Activated B cell treated with CpG ODN at 0.5 μM for 24 hours (primary cell): Measurements from ENCODE around the gene VAMP7. TPM values are rescaled to one million over a fixed set of nuclear protein-coding genes. Genes with fewer than 3 reads are reported as not detected.
"Not testable (repeated sequence)": the region's sequence is repeated elsewhere in the genome, so short reads cannot be mapped to it uniquely, and the experiment has no call there.

Experiments
- ATAC-seq: fragments of 200-7000 bp; cut with Tn5 transposase; one replicate; pipeline ENCODE4 v1.10.0; 2021; ENCODE audit warnings: low read depth, mild to moderate bottlenecking, moderate library complexity
- CTCF ChIA-PET: fragments of 350-600 bp; sonication (Branson Sonifier 250); formaldehyde crosslinking; loops from one replicate; lab custom pipeline; 2021; ENCODE audit warnings: antibody characterized with exemption; lab: Charles Lee
- POLR2A ChIA-PET: fragments of 350-600 bp; sonication (Branson Sonifier 250); formaldehyde crosslinking; loops from one replicate; lab custom pipeline; 2021; ENCODE audit warnings: antibody characterized with exemption; lab: Charles Lee
- DNase-seq: peaks from one replicate; pipeline ENCODE4 v3.0.0; 2022
- H3K27ac Mint-ChIP-seq: one replicate; pipeline ENCODE4 v1.8.0; 2020; ENCODE audit warnings: mixed read lengths
- H3K27me3 Mint-ChIP-seq: one replicate; pipeline ENCODE4 v1.8.0; 2021; ENCODE audit warnings: mixed read lengths
- H3K36me3 Mint-ChIP-seq: one replicate; pipeline ENCODE4 v1.8.0; 2021; ENCODE audit warnings: low read depth, mixed read lengths
- H3K4me1 Mint-ChIP-seq: one replicate; pipeline ENCODE4 v1.8.0; 2021; ENCODE audit warnings: mixed read lengths
- H3K4me3 Mint-ChIP-seq: one replicate; pipeline ENCODE4 v1.8.0; 2020; ENCODE audit warnings: mild to moderate bottlenecking, mixed read lengths
- H3K9me3 Mint-ChIP-seq: one replicate; pipeline ENCODE4 v1.8.0; 2020; ENCODE audit warnings: mixed read lengths
- intact Hi-C: fragments of 100-400 bp; cut with micrococcal nuclease; formaldehyde crosslinking; loops from one replicate; pipeline ENCODE4 v1.15.1; 2024
- total RNA-seq: library from RNA; stranded (reverse); gene quantifications from 2 replicates; pipeline ENCODE4 v1.2.3, GENCODE V29; 2022
- TF ChIP-seq, protein P1 (sequence below): fragments of 200-600 bp; IDR thresholded peaks from one replicate; pipeline ENCODE4 v1.8.0; 2022; ENCODE audit warnings: antibody characterized with exemption, mild to moderate bottlenecking

Gene VAMP7
- total RNA-seq, 1 donor from 2014 or later: 25.7 TPM

DNA sequence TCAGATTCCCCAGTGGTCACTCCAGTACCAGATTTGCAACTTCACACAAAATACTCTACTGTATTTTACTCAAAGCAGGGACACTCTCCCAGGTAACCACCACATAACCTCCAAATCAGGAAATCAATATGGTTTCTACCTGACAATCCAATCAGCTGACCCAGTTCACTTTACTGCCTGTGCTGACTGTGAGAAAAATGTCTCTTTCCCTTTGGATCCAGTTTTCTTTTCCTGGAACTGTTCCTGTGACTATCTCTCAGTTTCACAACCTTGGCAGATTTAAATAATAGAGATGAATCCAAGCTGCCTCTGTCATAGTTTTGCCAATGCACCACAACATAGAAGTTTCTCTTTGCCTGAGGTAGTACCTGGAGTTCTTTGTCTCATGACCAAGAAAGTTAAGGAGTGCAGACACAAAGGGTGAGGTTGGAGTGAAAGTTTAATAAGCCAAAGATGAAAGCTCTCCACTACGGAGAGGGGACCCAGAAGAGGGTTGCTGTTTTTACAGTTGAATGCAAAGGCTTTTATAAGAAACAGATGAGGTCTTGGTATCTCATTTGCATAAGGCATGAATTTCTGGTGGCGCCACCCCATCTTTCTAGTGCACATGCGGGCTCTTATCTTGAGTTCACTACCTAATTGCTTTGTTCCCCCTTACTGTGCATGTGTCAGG, 86.6 kb downstream of the VAMP7 start:
- CTCF ChIA-PET: no interaction called here
- H3K27ac Mint-ChIP-seq: no peak overlapping the region
- H3K9me3 Mint-ChIP-seq: peaks cover 30% of the 10 kb centered on the region
- H3K4me1 Mint-ChIP-seq: no peaks in the 10 kb centered on the region
- no peaks in the 10 kb centered on the region for H3K27me3 Mint-ChIP-seq
- ATAC-seq (no peak), DNase-seq (no peak)
- no peak overlapping the region for H3K4me3 Mint-ChIP-seq
- TF ChIP-seq, protein P1, sequence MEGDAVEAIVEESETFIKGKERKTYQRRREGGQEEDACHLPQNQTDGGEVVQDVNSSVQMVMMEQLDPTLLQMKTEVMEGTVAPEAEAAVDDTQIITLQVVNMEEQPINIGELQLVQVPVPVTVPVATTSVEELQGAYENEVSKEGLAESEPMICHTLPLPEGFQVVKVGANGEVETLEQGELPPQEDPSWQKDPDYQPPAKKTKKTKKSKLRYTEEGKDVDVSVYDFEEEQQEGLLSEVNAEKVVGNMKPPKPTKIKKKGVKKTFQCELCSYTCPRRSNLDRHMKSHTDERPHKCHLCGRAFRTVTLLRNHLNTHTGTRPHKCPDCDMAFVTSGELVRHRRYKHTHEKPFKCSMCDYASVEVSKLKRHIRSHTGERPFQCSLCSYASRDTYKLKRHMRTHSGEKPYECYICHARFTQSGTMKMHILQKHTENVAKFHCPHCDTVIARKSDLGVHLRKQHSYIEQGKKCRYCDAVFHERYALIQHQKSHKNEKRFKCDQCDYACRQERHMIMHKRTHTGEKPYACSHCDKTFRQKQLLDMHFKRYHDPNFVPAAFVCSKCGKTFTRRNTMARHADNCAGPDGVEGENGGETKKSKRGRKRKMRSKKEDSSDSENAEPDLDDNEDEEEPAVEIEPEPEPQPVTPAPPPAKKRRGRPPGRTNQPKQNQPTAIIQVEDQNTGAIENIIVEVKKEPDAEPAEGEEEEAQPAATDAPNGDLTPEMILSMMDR: no peak
- peaks cover 2% of the 10 kb centered on the region for H3K36me3 Mint-ChIP-seq
- intact Hi-C loops: no loop called here
- POLR2A ChIA-PET: no interaction called here

DNA sequence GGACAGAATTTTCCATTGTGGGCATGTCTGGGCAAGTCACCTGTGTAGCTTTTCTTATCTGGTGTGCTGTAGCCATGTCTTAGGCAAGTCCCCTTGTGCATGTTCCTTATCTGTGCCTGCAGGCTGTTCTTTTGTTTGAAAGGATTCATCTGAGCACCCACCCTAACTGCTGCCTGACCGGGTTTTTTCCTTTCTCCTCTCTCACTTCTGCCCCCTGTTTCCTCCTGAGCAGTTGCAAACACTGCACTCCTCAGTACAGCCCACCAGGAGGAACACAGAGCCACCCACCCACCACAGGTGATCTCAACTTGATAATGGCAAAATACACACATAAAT, 87.1 kb downstream of the VAMP7 start:
- intact Hi-C loops: no loop called here
- ChIA-PET POLR2A (no interaction called here), CTCF (no interaction called here)
- ATAC-seq (no peak), DNase-seq (no peak)
- Mint-ChIP-seq H3K36me3 (peaks cover 2% of the 10 kb centered on the region), H3K9me3 (peaks cover 28% of the 10 kb centered on the region), H3K27ac (no peak overlapping the region), H3K4me3 (no peak overlapping the region), H3K27me3 (no peaks in the 10 kb centered on the region), H3K4me1 (no peaks in the 10 kb centered on the region)
- TF ChIP-seq, protein P1: no peak

DNA sequence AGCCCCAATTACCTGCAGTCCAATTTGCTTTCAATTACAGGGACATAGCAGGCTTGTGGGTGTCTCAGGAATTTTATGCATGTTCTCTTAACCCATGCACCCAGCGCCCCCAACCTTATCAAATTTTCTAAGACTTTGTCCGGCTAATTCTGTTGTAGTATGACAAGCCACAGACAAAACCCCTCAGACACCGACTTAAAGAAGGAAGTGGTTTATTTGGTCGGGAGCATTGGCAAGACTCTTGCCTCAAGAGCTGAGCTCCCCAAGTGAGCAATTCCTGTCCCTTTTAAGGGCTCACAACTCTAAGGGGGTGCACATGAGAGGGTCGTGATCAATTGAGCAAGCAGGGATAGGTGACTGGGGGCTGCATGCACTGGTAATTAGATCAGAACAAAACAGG, 87.6 kb downstream of the VAMP7 start:
- no peaks in the 10 kb centered on the region for H3K4me1 Mint-ChIP-seq
- H3K36me3 Mint-ChIP-seq: peaks cover 2% of the 10 kb centered on the region
- H3K4me3 Mint-ChIP-seq: no peak overlapping the region
- no peaks in the 10 kb centered on the region for H3K27me3 Mint-ChIP-seq
- no peak for ATAC-seq
- intact Hi-C loops: no loop called here
- DNase-seq: no peak
- H3K27ac Mint-ChIP-seq: no peak overlapping the region
- TF ChIP-seq, protein P1: no peak
- CTCF ChIA-PET: no interaction called here
- POLR2A ChIA-PET: no interaction called here
- H3K9me3 Mint-ChIP-seq: peaks cover 26% of the 10 kb centered on the region

DNA sequence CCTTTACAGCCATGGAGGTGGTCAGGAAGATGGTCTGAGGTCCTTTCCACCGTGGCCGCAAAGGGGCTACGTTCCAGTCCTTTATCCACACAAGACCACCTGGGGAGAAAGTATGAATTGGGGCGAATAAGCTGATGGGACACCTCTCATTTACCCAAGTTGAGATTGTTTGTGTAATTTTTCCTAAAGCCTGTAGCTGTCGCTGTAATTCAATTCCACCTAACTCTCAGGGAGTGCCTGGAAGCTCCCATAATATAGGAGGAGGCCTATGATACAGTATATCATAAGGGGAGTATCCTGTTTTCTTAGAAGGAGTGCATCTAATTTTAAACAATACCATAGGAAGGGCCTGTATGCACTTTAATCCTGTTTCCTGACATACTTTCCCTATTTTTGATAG, 90.5 kb downstream of the VAMP7 start:
- not testable (repeated sequence) for H3K27ac Mint-ChIP-seq

DNA sequence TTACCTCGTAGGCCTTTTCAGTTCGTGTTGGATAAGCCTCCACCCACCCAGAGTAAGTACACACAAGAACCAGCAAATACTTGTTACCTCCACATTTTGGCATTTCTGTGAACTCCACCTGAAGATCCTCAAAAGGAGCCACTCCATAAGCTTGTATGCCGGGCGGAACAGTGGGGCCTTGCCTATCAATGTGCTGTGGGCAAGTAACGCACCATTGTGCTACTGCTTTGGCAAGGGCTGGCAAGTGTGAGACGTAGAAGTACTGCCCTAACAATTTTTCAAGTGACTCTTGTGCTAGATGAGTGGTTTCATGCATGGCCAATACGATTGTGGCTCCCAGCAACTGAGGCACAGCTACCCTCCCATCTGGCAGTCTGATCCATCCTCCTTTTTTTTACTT, 91.1 kb downstream of the VAMP7 start:
- intact Hi-C loops, H3K4me3 Mint-ChIP-seq, POLR2A ChIA-PET, CTCF ChIA-PET, H3K36me3 Mint-ChIP-seq, DNase-seq, H3K27ac Mint-ChIP-seq, H3K27me3 Mint-ChIP-seq, H3K4me1 Mint-ChIP-seq, ATAC-seq: not testable (repeated sequence)
- peaks cover 18% of the 10 kb centered on the region for H3K9me3 Mint-ChIP-seq

More for the DNA sequence above, 90.5 kb downstream of the VAMP7 start:
- intact Hi-C loops, H3K27me3 Mint-ChIP-seq, ATAC-seq, H3K36me3 Mint-ChIP-seq, H3K4me1 Mint-ChIP-seq, CTCF ChIA-PET, H3K4me3 Mint-ChIP-seq, DNase-seq, POLR2A ChIA-PET: not testable (repeated sequence)
- H3K9me3 Mint-ChIP-seq: peaks cover 21% of the 10 kb centered on the region

DNA sequence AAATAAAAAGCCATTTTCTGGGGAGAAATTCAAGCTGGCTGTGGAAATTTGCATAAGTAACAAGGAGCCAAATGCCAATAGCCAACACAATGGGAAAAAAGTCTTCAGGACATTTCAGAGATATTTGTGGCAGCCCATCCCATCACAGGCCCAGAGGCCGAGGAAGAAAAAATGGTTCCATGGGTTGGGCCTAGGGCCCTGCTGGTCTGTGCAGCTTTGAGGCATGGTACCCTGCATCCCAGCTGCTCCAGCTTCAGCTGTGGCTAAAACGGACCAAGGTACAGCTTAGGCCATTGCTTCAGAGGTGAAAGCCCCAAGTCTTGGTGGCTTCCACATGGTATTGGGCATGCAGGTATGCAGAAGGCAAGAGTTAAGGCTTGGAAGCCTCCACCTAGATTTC, 102.2 kb downstream of the VAMP7 start:
- H3K36me3 Mint-ChIP-seq: no peaks in the 10 kb centered on the region
- intact Hi-C loops: no loop called here
- H3K27me3 Mint-ChIP-seq: no peaks in the 10 kb centered on the region
- POLR2A ChIA-PET: no interaction called here
- ATAC-seq: no peak
- no peak overlapping the region for H3K27ac Mint-ChIP-seq
- TF ChIP-seq, protein P1: no peak
- no peak for DNase-seq
- CTCF ChIA-PET: no interaction called here
- H3K4me1 Mint-ChIP-seq: no peaks in the 10 kb centered on the region
- H3K9me3 Mint-ChIP-seq: peaks cover 6% of the 10 kb centered on the region
- no peak overlapping the region for H3K4me3 Mint-ChIP-seq
